GM21447 (cell line): Measurements from ENCODE around the gene GPR151.
"Not testable (repeated sequence)": the region's sequence is repeated elsewhere in the genome, so short reads cannot be mapped to it uniquely, and the experiment has no call there.

ENCODE experiments used
- ATAC-seq: cut with Tn5 transposase; IDR thresholded peaks from one replicate; pipeline ENCODE4 v1.9.1; 2021; ENCODE audit not compliant: unreplicated experiment

GPR151 gene

DNA sequence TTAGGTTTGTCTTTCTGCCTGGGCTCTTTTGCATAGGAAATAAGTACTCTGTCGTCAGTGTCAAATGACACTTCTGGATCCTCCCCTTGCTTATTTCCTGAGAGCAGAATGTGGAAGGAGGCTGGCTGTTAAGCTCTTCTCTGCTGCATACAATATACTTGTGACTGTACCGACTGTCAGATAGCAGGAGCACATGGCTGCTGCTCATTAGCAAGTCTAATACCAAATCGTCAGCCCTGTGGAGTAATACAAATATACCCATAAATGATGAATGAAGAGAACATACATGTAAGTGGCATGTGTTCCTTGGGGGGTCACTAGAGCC, at the start of gene GPR151:
TSS of gene GPR151 (minus strand) at position 40 of the 325 bp plus-strand sequence. CDS start 77 bp downstream, outside the sequence.
- ATAC-seq, result no peak

DNA sequence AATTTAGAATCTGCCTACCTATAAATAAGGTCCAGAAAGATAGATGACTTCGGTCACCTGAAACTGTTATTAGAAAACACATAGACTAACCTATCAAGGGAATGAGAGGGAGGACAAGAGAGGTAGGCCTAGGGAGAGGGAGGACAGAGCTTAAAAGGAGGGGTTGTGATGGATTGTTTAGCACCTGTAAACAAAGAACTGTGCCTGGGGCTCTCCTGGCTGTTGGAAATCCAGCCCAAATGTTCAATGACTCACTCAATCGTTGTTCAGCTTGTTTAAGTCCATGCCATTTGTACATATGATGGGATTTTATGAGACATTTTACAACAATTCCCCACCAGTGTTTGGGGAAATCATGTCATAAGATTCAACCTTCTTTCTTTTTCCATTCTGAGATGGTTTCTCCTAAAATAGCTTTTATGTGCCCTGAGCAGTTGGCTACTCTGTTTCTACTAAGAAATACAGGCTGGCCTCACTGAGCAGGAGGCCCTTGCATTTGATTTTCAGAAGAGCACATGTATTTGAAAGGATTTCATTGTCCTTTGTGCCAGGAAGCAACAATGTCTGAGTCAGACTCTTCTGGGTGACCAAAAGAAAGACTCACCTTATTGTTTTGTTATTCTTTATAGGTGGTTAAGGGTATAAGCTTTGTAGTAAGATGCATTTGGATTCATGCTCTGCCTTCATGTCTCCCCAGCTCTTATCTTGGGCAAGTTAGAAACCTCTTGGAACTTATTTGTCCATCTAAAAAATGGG, 48.2 kb upstream of the GPR151 start:
- no peak for ATAC-seq

DNA sequence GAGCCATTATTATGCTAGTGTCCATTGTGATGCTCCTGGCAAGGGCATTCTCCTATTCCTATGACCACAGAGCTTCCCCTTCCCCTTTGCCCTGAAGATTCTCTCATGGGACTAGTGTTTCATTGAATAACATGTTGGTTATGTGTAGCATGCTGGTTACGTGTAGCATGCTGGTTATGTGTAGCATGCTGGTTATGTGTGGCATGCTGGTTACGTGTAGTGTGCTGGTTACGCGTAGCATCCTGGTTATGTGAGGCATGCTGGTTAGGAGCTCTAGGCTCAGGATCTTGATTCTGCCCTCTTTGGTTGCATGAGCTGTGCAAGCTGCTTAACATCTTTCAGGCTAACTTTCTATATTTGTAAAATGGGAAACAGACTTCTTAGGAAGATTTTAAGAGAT, 46.5 kb upstream of the GPR151 start:
- ATAC-seq, result no peak

DNA sequence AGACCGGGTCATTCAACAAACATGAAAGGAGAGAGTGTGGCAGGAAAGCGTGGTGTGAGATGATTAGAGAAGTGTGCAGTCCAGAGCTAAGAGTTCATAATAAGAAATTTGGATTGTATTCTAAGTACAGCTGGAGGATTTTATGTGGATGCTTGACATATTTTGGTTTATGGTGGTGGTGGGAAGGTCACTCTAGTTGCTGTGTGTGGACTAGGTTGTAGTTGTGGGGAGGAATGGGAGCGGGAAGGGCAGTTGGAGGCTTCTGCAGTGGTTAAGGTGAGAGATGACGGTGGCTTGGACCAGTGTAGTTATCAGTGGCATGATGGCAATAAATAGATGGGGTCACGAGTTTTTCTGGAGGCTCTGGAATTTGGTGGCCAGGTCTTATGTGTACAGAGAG, 45.7 kb upstream of the GPR151 start:
- ATAC-seq, result no peak

DNA sequence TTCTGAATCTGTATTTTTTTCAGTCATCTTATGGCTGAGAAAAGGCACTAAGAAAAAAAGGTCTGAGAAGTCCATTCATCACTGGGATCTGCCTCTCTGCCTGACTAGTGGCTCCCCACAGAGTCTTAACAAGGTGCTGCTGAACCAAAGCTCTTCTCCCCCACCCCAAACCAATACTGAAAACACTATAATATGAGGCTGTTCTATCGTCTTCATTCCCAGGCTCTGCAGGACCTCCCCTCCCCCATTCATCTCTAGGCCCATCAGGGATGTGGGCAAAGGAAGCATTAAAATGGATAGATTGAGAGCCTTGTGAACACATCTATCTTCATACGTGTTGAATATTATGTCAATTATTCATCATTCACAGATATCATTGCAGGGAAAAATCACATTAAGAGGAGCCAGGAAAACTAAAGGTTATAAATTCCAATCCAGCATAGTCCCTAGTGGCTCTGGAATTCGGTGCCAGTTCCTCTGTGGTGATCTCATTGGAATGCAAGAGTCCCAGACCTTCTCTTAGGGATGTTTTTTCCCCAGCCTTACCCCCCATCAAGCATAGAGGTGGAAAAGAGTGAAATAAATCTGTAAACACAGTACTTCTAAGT, 44.3 kb upstream of the GPR151 start:
- ATAC-seq, result no peak

DNA sequence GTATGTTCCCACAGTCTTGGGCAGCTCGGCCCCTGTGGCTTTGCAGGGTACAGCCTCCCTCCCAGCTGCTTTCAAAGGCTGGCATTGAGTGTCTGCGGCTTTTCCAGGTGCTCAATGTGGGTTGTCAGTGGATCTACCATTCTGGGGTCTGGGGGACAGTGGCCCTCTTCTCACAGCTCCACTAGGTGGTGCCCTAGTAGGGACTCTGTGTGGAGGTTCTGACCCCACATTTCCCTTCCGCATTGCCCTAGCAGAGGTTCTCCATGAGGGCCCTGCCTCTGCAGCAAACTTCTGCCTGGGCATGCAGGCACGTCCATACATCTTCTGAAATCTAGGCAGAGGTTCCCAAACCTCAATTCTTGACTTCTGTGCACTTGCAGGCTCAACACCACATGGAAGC, 40.9 kb upstream of the GPR151 start:
- ATAC-seq, result not testable (repeated sequence)

DNA sequence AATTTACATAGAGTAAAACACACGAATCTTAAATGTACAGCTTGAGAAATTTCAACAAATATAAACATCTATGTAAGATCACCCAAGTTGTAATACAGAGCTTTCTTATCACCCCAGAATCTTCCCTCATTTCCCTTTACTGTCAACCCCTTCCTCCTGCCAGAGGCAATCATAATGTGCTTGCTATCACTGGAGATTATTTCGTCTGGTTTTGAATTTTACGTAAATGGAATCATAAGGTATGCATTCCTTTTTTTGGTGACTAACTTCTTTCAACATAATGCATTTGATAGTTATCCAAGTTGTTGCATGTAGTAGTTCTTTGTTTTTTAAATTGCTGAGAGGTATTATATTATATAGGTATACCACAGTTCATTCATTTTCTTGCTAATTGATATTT, 37.5 kb upstream of the GPR151 start:
- no peak for ATAC-seq

DNA sequence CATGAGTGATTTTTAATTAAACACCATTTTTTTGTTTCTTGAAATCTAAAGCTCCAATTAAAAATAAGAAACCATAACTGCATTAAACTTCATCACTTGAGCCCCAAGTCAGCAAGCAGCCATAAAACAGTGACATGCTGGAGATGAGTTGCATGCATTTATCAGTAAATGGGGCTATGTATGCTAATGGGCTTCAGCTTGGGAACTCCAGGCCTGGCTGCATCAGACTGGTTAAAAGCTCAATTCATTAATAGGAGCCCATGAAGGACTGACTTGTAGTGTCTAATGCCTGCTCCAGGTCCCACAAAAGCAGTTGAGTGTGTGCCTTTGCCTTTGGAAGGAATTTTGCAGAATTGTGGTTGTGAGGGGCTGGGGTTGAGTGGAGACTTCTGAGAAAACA, 33.6 kb upstream of the GPR151 start:
- no peak for ATAC-seq

DNA sequence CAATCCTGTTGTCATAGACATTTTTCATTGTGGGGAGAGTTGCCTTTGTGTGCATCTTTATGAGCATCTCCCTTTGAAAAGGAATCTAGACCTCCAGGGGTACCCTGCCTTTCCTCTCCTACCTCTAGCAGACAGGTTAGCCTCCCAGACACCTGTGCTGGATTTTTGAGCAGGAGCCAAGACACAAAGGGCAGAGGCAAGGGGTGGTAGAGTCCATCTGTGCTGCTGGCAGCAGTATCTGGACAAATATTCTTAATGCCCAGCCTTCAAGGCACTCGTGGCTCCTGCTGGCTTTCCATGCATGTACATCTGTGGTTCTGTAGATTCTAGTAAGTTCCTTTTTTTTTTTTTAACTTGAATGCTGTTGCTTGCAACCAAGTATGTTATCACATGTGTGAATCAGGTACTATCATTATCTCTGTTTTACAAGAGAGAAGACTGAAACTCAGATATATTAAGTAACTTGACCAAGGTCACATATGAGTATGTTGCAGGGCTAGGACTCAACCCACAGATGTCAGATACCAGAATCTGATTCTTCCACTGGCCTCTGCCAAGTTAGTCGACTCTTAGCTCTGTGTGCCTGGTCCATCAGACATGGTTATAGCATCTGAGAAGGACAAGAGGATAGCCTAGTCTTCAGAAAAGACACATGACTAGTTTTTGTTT, 32.9 kb upstream of the GPR151 start:
- ATAC-seq, result no peak

DNA sequence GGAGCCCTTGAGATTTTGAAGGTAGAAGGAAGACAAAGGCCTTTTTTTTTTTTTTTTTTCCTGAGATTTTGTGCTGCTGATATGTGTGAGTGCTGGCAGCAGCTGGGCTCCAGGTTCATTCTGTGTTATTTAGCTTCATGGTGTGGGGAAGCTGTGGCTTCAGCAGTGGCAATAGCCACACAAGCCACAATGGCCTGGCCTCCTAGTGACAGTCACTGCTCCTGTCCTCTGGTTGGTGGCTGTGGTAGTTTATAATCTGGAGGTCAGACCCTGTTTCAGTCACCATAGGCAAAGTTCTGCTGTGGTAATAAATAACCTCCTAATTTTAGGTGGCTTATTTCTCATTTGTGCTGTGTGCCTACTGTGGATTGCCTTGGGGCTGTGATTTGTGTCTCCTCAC, 28.2 kb upstream of the GPR151 start:
- no peak for ATAC-seq

DNA sequence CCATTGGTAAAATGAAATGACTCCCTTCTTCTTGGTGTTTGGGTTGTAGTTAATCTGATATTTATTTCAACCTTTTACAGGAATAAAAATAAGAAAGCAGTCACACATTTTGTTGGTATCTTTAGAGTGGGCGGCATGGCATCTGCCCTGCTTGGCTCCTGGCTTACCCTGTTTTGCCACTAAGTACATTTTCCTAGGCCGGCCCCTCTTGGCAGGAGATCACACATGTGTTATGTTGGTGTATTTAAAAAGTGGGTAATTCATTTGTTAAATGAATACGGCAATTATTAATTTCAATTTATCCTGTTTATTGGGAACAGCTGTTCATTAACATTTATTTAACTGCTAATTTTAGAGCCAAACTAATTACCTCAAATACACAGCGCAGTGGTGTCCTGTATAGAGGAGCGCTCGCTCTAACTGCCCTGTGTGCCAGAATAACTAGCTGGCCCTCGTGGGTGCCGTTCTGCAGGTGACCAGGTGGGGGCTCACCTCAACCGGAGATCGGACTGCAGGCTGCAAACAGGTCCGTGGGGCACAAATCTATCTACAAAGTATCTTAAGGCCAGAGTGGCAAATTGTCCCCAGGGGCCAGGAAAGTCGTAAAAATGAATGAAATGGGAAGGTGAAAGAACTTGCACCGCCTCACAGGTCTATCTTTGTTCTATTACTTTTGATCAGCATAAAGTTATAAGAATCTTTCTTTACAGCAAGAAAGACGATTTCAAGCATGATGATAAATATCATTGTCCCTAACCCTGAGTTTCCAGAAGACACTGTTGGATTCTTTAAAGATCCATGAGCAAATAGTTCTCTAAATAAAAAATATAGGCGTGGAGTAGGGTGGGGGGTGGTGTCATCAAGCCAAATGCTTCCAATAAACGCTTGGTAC, 26.2 kb upstream of the GPR151 start:
- peak; percentile 96 for ATAC-seq

DNA sequence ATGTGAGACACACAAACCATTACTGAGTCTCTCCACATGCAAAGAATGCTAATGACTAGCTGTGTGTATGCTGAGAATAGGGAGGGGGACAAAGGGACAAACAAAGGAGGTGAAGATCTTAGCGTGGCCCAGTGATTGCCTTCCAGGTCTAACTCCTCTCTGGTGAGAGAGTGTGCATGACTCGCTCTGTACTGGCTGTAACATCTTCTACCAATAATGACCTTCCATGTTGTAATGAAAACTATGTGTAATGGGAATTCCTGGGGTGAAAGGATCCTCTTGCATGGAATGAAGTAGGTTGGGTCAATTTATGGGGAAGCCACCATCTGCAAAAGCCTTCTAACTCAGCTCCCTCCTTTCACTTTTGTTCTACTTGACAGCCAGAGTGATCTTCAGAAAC, 24.4 kb upstream of the GPR151 start:
- ATAC-seq, result no peak

DNA sequence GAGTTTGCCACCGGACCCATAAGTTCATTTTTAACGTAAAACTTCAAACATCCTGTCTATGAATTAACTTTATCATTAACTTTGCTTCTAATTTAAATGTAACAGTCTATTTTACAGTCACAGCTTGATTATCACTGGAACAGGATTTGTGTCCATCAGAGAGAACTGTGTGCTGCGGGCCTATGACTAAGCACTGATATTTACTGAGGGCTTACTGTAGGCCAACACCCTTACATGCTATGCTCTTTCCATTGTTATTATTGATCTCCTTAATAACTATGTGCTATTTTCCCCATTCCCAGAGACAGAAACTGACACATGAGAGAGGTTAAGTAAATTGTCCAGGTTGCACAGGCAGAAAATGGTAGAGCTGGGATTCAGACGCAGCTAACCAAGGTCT, 24.0 kb upstream of the GPR151 start:
- no peak for ATAC-seq

DNA sequence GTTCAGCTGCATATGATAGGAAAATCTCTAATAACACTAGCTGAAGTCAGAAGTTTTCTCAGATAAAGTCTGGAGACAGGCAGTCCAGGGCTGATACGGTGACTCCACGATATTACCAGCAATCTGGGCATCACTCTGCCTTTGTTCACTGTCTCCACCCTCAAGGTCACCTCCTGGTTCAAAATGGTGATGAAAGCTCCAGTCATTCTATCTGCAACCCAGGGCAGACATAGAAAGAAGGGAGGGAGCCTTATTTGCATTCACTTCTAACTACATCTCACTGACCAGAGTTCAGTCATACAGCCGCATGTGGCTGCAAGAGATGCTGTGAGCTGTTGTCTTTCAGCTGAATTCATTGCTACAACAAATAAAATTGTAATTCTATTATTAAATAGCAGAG, 22.4 kb upstream of the GPR151 start:
- ATAC-seq, result no peak

DNA sequence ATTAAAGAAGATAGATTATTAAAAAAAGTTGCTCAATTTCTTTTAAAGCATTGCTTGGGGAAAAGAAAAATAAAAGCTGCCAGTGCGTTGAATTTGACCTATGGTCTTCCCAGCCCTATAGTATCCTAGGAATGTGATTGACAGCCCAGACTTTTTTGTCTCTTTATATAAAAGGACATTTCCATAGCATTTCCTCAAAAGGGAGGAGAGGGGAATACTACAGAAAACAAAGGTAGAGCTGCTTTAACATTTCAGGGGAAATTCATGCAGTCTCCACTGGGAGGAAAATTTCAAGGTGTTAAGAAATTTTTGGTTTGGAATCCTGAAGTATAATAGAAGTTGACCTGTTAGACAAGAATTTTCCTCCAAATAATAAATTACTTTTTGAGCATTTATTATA, 17.9 kb upstream of the GPR151 start:
- no peak for ATAC-seq

DNA sequence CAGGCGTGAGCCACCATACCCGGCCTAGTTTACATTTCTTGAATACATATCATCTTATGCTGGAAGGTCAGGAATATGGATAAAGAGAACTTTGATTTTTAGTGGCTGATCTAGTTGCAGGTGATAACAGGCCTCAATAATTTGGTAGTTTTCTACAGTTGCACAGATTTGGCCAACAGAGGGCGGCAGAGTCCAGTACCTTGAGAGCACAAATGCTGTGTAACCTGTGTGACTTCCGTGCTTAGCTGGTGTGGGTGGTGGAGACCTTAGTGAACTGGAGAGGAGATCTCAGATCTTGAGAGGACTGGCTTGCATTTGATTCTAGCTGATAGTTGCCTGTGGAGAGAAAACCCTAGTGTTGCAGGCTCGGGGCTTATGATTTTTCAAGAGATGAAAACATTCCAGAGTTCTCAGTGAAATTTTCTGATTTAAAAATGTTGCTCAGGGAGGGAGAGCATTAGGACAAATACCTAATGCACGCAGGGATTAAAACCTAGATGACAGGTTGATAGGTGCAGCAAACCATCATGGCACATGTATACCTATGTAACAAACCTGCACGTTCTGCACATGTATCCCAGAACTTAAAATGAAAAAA, 17.4 kb upstream of the GPR151 start:
- ATAC-seq, result peak; percentile 96

DNA sequence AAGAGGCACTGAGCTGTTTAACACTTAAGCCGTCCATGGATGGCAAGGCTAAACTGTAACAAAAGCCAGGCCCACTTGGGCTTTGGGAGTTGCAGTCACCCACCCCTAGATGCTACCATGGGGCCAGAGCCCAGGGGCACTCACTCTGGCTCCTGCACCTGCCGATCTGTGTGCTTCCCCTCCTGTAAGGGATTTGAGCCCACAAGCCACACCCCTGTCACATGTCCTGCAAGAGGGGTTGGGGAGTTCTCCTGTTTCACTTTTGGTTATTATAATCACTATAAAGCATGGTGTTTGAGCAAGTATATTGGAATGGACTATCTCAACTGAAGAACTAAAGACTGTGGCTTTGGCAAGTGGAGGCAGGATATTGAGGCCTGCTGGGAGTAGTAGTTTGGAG, 14.0 kb upstream of the GPR151 start:
- peak; percentile 67 for ATAC-seq

DNA sequence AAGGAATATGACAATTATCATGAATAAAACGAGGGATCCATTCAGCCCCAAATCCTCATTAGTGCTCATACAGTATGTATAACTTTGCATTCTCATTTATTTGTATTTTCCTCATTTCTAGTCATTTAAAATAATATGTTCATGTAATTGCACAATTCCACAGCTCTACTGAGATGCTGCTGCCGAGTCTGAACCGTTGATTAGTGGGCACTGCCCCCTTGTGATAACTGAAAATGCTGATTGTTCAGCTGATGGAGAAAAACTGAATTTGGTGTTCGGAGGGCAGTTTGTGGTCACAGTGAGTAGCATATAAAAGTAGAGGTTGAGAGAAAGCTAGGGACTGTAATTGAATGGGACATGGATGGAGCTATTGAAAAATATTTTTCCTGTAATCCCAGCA, 12.2 kb upstream of the GPR151 start:
- ATAC-seq, result no peak

DNA sequence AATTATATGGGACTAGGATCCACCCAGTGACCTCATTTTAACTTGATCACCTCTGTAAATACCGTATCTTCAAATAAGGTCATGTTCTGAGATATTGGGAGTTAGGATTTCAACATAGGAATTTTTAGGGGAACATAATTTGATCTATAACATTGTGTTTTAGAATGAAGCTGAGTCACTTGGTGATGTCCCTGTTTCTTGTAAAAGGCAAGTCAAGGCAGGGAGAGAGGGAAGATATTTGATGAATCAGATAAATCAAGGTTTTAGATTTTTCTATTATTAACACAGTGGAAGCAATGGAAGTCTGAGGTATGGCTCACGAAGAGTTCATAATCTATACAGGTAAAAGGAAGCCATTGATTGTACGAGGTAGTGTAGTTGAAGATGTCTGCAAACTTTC, 11.8 kb upstream of the GPR151 start:
- ATAC-seq, result no peak

DNA sequence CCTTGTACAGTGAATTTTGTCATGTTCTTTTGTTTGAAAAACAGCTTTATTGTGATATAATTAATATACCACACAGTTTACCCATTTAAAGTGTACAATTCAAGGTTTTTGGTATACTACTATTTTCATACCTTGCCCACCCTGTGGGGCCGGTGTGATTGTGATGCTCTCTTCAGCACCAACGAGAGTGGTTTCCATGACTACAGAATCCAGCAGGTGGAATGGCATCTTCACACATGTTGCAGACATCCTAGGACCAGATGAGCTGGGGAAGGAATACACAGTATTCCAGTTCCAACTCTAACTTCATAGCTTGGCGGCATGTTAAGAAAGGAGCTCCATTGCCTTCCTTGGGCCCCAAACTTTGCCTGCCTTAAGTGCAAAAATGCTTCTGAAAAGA, 7.7 kb upstream of the GPR151 start:
- no peak for ATAC-seq
